ENCODE data around the gene IFT74.
A peak's percentile ranks its signal among the peaks of the same experiment; 100 is the strongest.

IFT74 gene

GRCh38 chr9:26955921-26956859, at the start of gene IFT74:
IFT74 (plus strand) TSS chr9:26956412; CDS start chr9:26961968, 5,556 bp downstream.
- Mint-ChIP-seq H3K4me1 (peaks cover 26% of the 10 kb centered on the region), H3K36me3 (ENCODE audit: insufficient read depth) (peaks cover 14% of the 10 kb centered on the region), H3K27me3 (no peaks in the 10 kb centered on the region), H3K4me3 (peak within 1 kb of the TSS; percentile 85), H3K27ac (ENCODE audit: low read depth) (peak within 1 kb of the TSS; percentile 93), H3K9me3 (no peaks in the 10 kb centered on the region)
- DNase-seq (ENCODE audit: low spot score in 2 of 2) (peak; percentile 82 to 90), ATAC-seq (replicated peaks; ENCODE audit: extremely low read depth, poor library complexity, severe bottlenecking) (peak; percentile 100)

GRCh38 chr9:26913138-26913668, 43.0 kb upstream of the IFT74 start:
- Mint-ChIP-seq H3K4me3 (no peak overlapping the region), H3K36me3 (ENCODE audit: insufficient read depth) (peaks cover 35% of the 10 kb centered on the region), H3K27me3 (no peaks in the 10 kb centered on the region), H3K9me3 (no peaks in the 10 kb centered on the region), H3K4me1 (no peaks in the 10 kb centered on the region), H3K27ac (ENCODE audit: low read depth) (no peak overlapping the region)
- no peak for DNase-seq (ENCODE audit: low spot score in 2 of 2)
- no peak for ATAC-seq (replicated peaks; ENCODE audit: extremely low read depth, poor library complexity, severe bottlenecking)

DNA sequence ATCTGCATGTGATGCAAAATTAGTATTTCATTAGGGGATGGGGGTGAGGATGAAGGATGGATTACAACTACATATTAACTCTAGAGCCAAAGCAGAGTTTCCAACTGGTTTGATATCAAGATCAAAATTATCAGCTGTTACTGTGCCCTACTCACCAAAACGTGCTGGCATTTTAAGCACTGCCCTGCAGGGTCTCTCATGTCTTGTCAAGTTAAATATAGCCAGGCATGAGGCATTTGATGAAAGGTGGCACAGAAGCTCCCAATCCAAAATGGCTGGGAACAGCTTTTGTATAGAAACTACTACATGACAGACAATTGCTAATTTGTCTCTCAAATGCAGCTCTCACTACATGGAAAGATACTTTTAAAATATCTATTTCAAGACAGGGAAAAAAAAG, 36.5 kb upstream of the IFT74 start:
- Mint-ChIP-seq H3K4me3 (no peak overlapping the region), H3K9me3 (no peaks in the 10 kb centered on the region), H3K27ac (ENCODE audit: low read depth) (no peak overlapping the region), H3K27me3 (no peaks in the 10 kb centered on the region), H3K4me1 (peaks cover 5% of the 10 kb centered on the region), H3K36me3 (ENCODE audit: insufficient read depth) (peaks cover 59% of the 10 kb centered on the region)
- ATAC-seq (replicated peaks; ENCODE audit: extremely low read depth, poor library complexity, severe bottlenecking) (no peak), DNase-seq (ENCODE audit: low spot score in 2 of 2) (no peak)

- ATAC-seq (replicated peaks; ENCODE audit: extremely low read depth, poor library complexity, severe bottlenecking), result no peak
- no peak overlapping the region for H3K4me3 Mint-ChIP-seq
- H3K27me3 Mint-ChIP-seq, result no peaks in the 10 kb centered on the region
- no peak for DNase-seq (ENCODE audit: low spot score in 2 of 2)
- peaks cover 7% of the 10 kb centered on the region for H3K4me1 Mint-ChIP-seq
- H3K9me3 Mint-ChIP-seq, result no peaks in the 10 kb centered on the region
- peaks cover 60% of the 10 kb centered on the region for H3K36me3 Mint-ChIP-seq (ENCODE audit: insufficient read depth)
- H3K27ac Mint-ChIP-seq (ENCODE audit: low read depth), result no peak overlapping the region
These were observed 30.6 kb upstream of the IFT74 start for GRCh38 chr9:26925609-26926008.

GRCh38 chr9:26928902-26929495, 27.2 kb upstream of the IFT74 start:
- Mint-ChIP-seq H3K4me1 (peaks cover 12% of the 10 kb centered on the region), H3K27me3 (no peaks in the 10 kb centered on the region), H3K9me3 (no peaks in the 10 kb centered on the region), H3K36me3 (ENCODE audit: insufficient read depth) (peaks cover 47% of the 10 kb centered on the region), H3K4me3 (no peak overlapping the region), H3K27ac (ENCODE audit: low read depth) (no peak overlapping the region)
- DNase-seq (ENCODE audit: low spot score in 2 of 2), result no peak
- no peak for ATAC-seq (replicated peaks; ENCODE audit: extremely low read depth, poor library complexity, severe bottlenecking)

DNA sequence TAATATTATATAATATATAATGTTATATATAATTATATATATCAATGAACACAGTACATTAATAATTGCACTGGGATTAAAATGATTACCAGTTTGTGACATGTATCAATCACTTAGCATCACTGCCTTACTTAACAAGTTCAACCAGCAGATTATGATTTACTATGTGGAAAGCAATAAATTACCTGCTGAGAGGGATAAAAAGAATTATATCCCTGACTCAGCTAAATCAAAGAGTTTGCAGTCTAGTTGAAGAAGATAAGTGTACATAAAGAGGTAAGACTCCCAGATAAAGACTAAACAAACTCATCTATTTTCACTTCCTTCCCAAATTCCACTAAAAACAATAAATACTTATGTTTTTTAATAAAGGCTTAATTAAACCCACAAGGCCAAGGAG, 20.4 kb upstream of the IFT74 start:
- no peak for ATAC-seq (replicated peaks; ENCODE audit: extremely low read depth, poor library complexity, severe bottlenecking)
- H3K4me3 Mint-ChIP-seq, result no peak overlapping the region
- no peaks in the 10 kb centered on the region for H3K27me3 Mint-ChIP-seq
- no peak for DNase-seq (ENCODE audit: low spot score in 2 of 2)
- peak overlapping the region; percentile 41 for H3K27ac Mint-ChIP-seq (ENCODE audit: low read depth)
- peaks cover 49% of the 10 kb centered on the region for H3K4me1 Mint-ChIP-seq
- peaks cover 22% of the 10 kb centered on the region for H3K36me3 Mint-ChIP-seq (ENCODE audit: insufficient read depth)
- H3K9me3 Mint-ChIP-seq, result peaks cover 9% of the 10 kb centered on the region

DNA sequence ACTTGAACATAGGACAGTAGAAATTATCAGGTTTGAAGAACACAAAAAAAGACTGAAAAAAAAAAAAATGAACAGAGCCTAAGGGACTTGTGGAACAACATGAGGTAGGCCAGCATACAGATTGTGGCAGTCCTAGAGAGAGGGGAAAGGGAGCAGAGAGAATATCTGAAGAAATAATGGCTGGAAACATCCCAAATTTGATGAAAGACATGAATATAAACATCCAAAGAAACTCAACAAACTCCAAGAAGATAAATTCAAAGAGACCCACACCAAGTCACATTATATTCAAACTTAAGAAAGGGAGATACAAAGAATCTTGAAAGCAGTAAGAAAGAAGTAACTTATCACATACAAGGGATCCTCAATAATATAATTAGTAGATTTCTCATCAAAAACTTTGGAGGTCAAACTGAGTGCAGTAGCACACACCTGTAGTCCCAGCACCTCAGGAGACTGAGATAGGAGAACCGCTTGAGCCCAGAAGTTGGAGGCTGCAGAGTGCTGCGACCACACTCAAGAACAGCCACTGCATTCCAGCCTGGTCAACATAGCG, 18.3 kb upstream of the IFT74 start:
- peaks cover 13% of the 10 kb centered on the region for H3K36me3 Mint-ChIP-seq (ENCODE audit: insufficient read depth)
- H3K27ac Mint-ChIP-seq (ENCODE audit: low read depth), result no peak overlapping the region
- H3K9me3 Mint-ChIP-seq, result peaks cover 9% of the 10 kb centered on the region
- no peak overlapping the region for H3K4me3 Mint-ChIP-seq
- no peak for DNase-seq (ENCODE audit: low spot score in 2 of 2)
- peaks cover 60% of the 10 kb centered on the region for H3K4me1 Mint-ChIP-seq
- no peak for ATAC-seq (replicated peaks; ENCODE audit: extremely low read depth, poor library complexity, severe bottlenecking)
- no peaks in the 10 kb centered on the region for H3K27me3 Mint-ChIP-seq

DNA sequence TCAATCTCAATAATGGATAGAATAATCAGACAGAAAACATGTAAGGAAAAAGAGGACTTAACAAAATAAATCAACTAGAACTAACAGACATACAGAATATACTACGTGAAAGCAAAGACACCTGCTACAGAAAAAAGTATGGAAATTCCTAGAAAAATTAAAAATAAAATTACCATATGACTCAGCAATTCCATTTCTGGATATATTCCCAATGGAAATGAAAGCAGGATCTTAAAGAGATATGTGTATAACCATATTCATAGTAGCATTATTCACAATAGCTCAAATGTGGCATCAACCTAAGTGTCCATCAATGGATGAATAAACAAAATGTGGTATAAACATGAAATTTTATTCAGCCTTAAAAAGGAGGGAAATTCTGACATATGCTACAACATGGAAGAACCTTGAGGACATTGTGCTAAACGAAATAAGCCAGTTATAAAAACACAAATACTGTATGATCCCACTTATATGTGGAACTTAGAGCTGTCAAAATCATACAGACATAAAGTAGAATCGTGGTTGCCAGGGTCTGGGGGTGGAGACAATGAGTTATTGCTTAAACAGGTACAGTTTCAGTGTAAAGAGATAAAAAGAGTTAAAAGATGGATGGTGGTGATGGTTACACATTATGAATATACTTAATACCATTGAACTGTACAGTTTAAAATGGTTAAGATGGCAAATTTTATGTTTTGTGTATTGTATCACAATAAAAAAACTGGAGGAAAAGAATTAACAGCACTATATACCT, 16.1 kb upstream of the IFT74 start:
- Mint-ChIP-seq H3K27ac (ENCODE audit: low read depth) (peak overlapping the region; percentile 12), H3K36me3 (ENCODE audit: insufficient read depth) (peaks cover 11% of the 10 kb centered on the region), H3K9me3 (peaks cover 9% of the 10 kb centered on the region), H3K4me1 (peaks cover 64% of the 10 kb centered on the region), H3K4me3 (peak overlapping the region; percentile 1), H3K27me3 (no peaks in the 10 kb centered on the region)
- DNase-seq (ENCODE audit: low spot score in 2 of 2), result no peak
- no peak for ATAC-seq (replicated peaks; ENCODE audit: extremely low read depth, poor library complexity, severe bottlenecking)

DNA sequence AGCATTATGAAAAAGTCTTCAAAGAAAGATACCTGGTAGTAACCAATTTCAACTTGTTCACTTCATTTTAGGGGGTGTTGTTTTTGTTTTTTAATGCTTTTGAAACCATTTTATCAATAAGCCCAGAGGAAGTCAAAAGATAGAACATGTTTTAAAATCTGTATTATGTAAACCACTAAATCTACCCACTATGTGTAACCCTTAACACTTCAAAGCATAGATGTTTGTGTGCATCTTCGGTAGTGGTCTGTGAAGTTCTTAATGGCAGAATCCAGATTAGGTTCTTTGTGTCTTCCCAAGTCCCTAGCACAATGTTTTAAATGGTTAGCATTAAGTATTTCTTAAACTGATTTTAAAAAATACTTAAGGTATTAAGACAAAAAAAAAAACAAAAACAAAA, 15.4 kb upstream of the IFT74 start:
- Mint-ChIP-seq H3K27me3 (no peaks in the 10 kb centered on the region), H3K4me1 (peaks cover 64% of the 10 kb centered on the region), H3K9me3 (peaks cover 9% of the 10 kb centered on the region), H3K36me3 (ENCODE audit: insufficient read depth) (peaks cover 6% of the 10 kb centered on the region), H3K27ac (ENCODE audit: low read depth) (peak overlapping the region; percentile 6), H3K4me3 (peak overlapping the region; percentile 1)
- peak; percentile 45 for ATAC-seq (replicated peaks; ENCODE audit: extremely low read depth, poor library complexity, severe bottlenecking)
- no peak for DNase-seq (ENCODE audit: low spot score in 2 of 2)

- peak overlapping the region; percentile 99 for H3K27ac Mint-ChIP-seq (ENCODE audit: low read depth)
- H3K4me1 Mint-ChIP-seq, result peaks cover 49% of the 10 kb centered on the region
- peaks cover 15% of the 10 kb centered on the region for H3K36me3 Mint-ChIP-seq (ENCODE audit: insufficient read depth)
- H3K27me3 Mint-ChIP-seq, result peaks cover 14% of the 10 kb centered on the region
- no peak for ATAC-seq (replicated peaks; ENCODE audit: extremely low read depth, poor library complexity, severe bottlenecking)
- H3K9me3 Mint-ChIP-seq, result no peaks in the 10 kb centered on the region
- H3K4me3 Mint-ChIP-seq, result peak overlapping the region; percentile 92
- no peak for DNase-seq (ENCODE audit: low spot score in 2 of 2)
These were observed 10.6 kb upstream of the IFT74 start for GRCh38 chr9:26945591-26945990.

DNA sequence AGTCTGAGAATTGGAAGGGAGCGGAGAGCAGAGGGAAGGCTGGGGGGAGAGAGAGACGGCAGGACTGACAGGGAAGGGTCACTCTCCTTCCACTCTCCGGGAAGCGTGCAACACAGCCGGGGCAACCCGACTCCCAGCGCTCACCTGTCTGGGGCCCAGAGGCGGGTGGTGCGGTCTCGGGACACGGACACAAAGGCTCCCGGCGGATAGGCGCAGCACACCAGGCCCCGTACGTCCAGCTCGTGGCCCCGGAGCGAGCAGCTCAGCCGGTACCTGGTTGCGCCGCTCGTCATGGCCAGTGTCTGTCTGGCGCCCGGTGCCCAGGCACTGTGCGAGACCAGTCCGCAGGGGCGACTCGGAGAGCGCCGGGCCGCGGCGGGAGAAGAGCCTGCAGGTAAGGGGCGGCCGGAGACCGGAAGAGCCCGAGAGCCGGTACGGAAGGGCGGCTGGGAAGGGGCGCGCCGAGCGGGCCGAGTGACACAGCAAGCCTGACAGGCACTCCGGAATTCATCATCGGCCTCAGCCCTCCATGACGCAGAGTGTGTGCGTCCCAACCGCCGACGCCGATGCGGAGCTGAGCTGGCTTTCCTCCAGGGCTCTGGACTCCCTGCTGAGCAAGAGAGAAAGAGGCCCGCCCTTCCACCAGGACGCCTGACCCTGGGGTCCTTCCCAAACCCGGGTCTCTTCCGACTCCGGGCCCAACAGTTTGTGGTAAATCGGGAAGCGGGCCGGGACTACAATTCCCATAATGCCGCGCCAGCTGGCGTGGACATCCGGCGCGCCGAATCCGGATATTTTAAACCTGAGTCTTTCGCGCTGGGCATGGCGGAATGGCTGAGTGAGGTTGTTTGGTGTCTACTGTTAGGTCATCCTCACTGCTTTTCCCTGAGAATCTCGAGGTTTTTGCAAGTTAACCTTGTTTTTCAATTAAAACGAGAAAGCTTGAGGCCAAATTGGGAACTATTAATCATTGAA, 9.2 kb upstream of the IFT74 start, which contains the start of gene PLAA:
PLAA (minus strand) TSS at position 490 of the 975 bp plus-strand sequence; CDS start at position 293, 197 bp downstream.
- no peaks in the 10 kb centered on the region for H3K9me3 Mint-ChIP-seq
- H3K4me1 Mint-ChIP-seq, result peaks cover 35% of the 10 kb centered on the region
- H3K4me3 Mint-ChIP-seq, result peak within 1 kb of the TSS; percentile 92
- H3K27me3 Mint-ChIP-seq, result peaks cover 14% of the 10 kb centered on the region
- ATAC-seq (replicated peaks; ENCODE audit: extremely low read depth, poor library complexity, severe bottlenecking), result peak; percentile 93
- peak within 1 kb of the TSS; percentile 99 for H3K27ac Mint-ChIP-seq (ENCODE audit: low read depth)
- DNase-seq (ENCODE audit: low spot score in 2 of 2), result peak; percentile 76 to 82
- peaks cover 14% of the 10 kb centered on the region for H3K36me3 Mint-ChIP-seq (ENCODE audit: insufficient read depth)

Measured in central memory CD8-positive, alpha-beta T cell (primary cell).